Stimulated activated CD4-positive, alpha-beta T cell treated with anti-CD3 and anti-CD28 coated beads, Interleukin-12 subunit alpha, Interleukin-12 subunit beta, amount 100 ng/mL, for 24 hours (primary cell): Measurements from ENCODE around the gene EVI5.

Experiments used
- DNase-seq, 2 experiments: peaks; one replicate each; pipeline ENCODE4 v3.0.0-alpha.2; 2020; ENCODE audit warnings: low read depth in 2 of 2

EVI5 gene

DNA sequence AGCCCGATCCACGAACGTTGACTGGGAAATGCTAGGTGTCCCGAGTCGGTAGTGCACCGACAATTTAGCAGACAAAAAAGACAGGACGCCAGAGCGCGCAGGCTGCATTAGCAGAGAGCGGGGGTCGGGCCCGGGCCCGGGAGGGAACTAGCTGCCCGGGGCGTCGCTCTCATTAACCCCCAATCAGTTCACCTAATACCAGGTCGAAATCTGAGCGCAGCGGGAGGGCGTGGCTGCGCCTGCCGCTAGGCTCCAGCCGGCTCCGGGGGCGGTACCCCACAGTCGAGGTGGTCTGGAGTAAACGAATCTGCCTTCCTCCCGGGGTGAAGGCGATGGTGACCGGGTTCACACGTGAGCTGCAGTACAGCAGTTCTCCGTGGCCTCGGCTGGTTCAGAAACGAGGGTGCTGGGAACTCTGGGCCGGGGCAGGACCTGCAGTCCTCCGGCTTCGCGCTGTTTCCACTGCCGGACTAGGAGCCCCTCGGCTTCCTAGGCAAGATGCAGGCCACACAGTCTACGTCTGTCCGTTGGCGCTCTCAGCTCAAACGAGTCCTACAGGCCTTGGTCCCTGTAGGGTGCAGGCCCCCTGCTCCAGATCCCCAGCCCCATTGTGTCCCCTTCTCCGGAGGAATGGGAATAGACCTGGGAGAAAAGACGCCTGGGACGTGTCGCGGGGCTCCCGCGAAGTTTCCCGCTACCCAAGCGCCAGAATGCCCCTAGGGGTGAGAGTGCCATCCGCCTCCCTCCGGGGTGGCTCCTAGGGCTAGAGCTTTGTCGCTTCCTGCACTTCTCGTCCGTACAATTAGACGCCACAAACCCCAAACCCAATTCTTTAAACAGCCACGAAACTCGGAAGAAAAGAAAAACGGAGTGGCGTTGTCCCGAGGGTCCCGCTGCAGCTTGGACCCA, 300.2 kb downstream of the EVI5 start:
- DNase-seq = peak; percentile 62 to 72

DNA sequence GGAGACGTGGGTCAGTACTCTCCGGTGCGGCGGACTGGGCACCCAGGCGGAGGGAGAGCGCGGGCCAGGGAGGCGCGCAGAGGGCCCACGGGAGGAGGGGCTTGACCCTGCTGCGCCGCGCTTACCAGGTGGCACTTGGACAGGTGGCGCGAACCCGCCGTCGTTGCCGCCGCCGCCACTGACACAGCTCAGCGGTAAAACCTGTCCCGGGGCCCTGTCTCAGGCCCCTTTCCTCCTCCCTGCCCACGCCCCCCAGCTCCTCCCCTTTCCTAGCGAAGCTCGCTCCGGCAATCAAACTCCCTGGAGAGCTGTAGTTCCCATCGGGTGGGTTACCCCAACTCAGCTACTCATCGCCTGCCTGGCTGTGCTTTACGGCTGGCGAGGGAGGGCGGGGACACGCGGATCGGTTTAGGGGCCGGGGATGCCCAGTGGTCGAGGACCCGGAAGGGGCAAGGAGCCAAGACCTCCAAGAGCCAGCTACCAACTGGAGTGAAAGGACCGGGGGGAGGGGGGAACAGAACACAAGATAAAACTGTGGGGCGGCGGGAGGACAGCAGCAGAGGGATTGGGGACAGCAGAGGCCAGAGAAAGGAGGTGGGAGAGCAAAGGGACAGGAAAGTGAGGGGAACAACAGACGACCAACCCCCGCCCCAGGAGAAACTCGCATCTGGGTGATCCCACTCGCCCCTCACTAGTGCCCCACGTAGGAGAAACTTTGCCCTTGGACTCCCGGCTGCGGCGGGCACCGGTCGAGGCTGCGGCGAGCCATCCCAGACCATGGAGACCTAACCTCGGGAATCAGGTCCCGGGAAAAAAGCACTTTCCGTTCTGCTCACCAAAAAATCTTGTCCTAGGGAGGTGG, 301.1 kb downstream of the EVI5 start:
- peak; percentile 63 to 77 for DNase-seq

DNA sequence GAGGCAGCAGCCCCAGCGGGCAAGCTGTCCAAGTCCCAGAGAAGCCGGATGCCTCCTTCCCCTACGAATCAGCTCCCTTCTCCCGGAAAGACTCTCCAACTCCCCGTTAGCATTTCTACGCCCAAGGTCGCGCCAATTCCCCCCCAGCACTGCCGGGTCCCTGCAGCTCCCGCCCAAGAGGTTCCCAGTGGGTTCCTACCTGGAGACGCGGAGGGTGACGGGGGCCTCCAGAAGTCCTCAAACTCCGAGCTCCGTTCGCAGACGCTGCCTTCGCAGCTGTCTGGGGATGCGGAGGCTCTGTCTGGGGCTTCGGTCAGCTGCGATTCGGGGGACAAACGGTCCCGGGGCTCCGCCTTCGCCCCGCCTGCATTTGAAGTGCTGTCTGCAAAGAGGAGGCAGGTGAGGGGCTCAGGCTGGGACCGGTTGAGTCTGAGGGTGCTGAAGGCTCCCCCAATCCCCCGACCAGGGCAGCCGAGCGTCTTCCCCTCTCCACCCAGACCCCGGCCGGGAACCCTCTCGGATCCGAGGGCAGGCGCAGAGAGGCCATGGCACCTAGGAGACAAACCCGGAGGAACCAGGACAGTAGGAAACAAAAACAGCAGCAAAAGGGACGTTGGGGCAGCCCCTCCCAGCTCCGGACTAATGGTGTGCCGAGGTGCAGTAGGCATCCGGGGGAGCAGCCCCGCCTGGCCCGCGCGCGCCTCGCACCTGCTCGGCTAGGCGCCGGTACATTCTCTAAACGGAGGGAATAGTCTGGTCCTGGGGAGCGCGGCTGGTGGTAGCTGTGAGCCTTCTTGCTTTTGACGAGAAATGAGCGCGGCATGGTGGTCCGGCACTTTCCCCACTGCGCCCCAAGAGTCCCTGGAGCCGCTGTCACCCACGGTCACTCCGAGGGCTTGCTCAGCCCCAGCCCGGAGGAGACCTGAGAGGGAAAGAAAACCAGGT, 302.0 kb downstream of the EVI5 start:
- no peak for DNase-seq

DNA sequence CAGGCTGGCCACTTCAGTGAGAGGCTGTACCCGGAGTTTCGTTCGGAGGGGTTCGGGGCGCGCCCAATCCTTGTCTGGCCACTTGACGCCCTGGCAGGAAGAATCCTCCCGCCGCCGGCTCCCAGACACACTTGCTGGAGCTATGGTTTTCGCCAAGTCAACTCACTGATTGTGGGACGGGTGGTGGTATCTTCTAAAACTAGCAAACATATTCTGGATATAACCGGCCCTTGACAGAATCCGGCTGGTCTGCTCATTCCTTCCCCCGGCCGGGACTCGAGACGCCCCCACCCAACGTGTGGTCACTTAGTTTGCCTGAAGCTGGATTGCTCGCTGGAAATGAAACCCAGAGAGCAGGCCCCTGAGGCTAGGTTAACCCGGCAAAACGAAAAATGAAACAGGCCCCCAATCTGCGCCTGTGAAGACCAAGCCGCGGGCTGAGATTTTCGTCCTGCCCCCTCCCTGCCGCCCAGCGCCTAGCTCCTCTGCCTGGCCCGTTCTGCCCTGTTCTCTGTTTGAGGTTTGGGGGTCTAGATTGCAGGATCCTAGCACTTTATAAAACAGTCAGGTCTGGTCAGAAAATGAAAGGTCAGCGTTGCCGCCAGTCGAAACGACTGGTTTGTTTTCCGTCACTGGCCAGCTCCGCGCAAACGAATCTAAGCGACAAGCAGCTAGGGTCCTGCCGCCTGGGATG, 302.8 kb downstream of the EVI5 start:
- DNase-seq = no peak

DNA sequence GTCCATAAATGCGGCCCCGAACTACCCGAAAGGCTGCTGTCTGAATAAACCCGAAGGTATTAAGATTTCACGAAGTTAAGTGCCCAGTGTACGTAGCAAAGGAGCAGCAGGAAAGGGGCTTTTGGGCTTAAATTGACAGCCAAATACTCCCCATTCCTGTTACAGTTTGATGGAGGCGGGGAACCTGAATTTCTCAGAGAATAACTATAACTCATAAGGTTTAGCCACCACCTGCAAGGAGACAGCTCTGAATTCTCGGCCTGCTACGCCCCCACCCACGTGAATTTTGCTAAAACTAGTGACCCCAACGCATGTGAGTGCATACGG, 303.3 kb downstream of the EVI5 start:
- DNase-seq = no peak

DNA sequence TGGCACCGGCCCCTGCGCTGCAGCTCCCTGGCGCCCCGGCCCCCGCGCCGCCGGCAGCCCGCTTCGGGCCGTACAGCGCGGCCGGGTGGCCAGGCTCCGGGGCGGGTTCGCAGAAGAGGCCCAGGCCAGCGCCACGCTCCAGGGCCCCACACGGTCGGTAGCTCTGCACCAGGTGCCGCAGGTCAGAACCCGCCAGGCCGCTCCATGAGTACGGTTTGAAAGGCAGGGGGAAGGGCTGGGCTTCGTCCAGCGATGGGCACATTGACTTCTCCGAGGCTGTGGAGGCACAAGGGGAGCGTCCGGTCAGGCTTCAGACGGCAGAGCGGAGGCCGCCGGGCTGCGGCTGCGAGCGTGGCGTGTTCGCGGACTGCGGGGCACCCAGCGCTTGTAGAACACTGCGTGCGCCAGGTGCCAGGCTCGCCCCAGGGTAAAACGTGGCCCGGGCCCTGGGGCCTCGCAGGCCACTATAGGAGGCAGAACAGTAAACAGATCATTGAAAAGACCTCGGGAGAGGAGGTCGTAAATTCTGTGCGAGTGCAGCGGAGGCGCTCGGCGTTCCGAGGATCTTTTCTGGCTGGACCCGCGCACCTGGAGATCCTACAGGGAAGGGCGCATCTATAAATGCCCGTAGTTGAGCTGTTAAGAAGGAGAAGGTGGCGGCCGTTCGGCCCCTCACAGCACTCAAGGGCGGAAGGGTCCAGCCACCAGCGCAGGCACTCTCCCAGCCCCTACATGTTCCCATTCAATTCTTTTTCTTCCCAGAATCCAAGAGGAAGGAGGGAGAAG, 303.9 kb downstream of the EVI5 start:
- DNase-seq = no peak

DNA sequence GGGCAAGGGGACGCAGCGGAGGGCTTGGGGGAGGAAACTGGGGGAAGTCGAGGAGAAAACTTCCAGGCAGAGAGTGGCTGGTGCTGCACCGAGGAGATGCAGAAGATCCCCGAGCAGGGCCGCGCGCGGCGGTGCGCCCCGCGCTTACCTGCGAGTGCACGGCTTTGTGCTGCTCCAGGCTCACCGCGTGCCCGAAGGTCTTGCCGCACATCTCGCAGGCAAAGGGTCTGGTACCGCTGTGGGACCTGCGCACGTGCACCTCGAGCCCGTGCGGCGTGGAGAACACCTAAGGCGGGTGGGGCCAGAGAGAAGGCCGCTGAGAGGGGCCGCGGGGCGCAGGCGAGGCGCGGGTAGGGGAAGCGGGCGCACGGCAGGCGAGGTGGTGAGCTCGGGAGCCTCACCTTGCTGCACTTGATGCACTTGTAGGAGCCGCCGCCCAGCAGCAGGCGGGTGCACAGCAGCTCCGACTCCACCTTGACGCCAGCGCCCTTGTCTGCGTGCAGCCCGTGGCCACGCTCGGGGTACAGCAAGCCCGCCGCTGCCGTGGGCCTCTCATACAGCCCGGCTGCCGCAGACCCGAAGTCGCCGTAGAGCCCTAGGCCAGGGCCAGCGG, 304.6 kb downstream of the EVI5 start:
- no peak for DNase-seq

DNA sequence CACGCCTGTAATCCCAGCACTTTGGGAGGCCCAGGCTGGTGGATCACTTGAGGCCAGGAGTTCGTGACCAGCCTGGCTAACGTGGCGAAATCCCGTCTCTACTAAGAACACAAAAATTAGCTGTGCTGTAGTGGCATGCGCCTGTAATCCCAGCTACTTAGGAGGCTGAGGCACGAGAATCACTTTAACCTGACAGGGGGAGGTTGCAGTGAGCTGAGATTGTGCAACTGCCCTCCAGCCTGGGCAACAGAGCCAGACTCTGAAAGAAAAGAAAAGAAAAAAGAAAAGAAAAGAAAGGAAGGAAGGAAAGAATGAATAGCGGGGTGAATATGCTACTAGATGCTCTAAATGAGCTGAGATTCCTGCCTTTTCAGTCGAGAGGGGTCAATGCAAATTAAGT, 305.3 kb downstream of the EVI5 start:
- no peak for DNase-seq

DNA sequence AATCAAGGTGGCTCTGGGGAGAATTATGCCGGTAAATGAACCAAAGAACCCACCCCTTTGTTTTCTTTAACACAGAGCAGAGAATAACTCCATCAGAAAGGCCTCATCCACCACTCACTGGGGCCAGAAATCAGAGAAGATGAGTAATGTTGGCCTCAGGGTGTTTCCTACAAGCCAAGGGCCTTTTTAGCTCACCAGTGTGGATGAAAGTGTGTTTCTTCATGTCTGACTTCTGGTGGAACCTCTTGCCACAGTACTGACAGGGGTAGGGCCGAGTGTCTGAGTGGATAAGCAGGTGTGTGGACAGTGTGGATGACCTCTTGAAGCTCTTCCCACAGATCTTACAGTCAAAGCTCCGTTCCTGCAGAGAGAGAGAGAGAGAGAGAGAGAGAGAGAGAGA, 306.5 kb downstream of the EVI5 start:
- no peak for DNase-seq

DNA sequence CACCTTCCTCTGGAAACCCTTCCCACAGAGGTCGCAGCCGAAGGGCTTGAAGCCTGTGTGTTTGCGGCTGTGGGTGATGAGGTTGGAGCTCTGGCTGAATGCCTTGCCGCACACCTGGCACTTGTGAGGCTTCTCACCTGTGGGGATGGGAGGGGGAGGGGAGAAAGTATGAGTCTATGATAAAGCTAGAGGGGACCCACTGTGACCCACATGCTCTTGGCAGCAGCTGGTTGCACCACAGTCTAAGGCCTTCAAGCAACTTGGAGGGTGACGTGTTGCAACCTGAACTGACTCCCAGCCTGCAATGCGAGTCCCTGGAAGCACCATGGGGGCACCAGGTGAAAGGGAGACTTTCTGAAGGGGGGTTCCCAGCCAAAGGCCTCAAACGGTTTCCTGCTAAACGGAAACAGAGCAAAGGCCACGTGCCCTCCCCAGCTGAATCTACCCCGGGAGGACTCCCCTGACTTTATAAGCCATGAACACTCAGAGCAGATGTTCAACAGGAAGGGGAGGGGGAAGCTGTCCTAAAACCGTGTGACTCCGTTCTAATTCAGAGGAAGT, 308.8 kb downstream of the EVI5 start:
- DNase-seq = peak in 1 of 2 experiments; percentile 44

DNA sequence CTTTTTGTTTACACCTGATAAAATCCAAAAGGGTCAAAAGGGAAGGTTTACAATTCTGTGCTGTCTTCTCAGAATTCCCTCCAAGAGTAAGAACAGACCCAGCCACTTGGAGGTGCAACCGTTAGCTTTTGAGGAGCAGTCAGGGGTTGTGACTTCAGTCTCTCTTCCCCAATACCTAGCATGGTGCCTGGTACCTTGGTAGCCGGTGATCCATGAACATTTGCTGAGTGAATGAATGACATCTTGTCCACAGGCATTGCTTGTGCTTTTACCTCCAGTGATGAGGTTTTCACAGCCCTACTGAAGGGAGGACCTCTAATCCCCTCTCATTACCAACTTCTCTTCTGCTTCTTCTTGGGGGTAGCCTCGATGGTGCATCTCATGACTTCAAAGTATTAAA, 309.9 kb downstream of the EVI5 start:
- DNase-seq = no peak

DNA sequence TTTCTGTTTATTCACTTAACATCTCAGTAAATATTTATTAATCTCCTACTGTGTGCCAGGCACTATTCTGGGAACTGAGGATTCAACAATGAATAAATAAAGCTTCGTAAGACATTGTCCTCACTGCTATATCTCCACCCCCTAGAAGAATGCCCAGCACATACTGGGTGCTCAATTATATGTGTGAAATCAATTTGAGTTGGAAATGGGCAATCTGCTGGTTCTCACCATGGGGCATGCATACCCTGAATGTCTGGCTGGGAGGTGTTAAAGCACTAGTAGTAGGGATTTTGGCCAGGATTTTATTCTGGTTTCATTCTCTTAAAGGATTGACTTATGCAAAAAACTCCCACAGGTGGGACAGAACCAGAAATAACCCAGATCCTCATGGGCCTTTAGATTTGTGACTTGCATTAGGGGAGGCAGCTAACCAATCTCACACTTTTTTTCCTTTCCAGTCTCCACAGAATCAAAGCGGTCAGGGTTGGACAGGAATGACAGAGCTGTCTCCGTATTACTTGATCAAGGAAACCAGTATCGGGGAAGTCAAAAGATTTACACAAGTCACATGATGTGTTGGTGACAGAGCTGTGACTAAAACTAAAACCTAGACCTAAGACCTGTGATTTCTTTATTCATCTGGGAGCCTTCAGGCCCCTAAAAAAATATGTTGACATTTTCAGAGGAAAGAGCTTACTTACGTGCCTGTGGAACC, 311.0 kb downstream of the EVI5 start:
- DNase-seq = no peak

DNA sequence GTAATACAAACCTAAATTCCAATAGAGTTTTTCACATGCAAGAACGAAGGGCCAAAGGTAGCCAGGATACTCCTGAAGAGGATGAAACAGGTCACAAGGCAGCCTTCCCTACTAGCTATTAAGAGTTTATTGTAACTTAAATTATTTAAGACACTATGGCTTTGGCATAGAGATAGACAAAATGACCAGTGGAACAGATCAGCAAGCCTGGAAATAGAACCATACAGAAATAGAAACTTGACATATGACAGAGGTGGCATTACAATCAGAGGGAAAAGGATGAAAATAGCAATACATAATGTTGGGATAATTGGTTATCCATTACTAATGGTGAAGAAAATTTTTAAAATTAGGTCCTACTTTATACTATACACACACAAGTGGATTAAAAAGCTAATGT, 314.7 kb downstream of the EVI5 start:
- no peak for DNase-seq

DNA sequence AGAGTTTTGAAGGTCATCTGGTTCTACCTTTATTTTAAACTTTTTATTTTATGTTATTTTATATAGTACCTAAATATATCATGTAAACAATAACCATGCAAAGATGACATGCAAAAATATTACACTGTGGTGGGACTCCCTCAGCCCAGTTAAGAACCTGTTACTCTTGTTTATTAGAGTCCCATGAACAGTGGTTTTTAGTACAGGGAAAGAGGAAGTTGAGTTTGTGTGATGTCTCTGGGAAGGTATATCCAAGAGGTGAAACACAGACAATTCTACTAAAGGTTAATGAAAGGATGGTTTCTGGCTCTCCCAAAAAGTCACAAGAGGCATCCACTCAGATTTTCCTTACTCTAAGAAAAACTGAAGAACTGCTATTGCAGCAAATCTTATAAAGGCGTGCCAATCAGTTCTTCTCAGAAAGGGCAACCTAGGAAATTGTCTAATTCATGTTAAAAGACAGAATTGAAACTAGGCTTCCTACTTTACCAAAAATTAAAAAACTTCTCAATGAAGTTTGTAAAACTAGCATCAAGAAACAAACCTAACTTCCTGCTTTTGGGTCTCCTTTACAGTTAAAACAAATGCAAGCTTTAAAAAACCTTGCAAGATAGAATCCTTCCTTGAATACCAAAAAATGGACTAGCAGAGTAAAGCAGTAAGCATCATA, 318.1 kb downstream of the EVI5 start:
- DNase-seq = no peak

DNA sequence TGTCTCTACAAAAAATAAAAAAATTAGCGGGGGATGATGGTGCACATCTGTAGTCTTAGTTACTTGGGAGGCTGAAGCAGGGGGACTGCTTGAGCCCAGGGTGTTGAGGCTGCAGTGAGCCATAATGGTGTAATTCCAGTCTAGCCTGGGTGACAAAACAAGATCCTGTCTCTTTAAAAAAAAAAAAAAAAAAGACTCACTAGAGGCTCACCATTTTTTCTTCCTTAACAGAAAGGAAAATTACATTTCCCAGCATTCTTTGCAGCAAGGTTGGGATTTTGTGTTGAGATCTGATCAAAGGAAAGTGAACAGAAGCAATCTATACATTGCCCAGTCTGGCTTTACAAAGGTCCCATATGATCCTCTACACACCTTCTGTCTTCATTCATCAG, 319.7 kb downstream of the EVI5 start:
- DNase-seq = no peak

DNA sequence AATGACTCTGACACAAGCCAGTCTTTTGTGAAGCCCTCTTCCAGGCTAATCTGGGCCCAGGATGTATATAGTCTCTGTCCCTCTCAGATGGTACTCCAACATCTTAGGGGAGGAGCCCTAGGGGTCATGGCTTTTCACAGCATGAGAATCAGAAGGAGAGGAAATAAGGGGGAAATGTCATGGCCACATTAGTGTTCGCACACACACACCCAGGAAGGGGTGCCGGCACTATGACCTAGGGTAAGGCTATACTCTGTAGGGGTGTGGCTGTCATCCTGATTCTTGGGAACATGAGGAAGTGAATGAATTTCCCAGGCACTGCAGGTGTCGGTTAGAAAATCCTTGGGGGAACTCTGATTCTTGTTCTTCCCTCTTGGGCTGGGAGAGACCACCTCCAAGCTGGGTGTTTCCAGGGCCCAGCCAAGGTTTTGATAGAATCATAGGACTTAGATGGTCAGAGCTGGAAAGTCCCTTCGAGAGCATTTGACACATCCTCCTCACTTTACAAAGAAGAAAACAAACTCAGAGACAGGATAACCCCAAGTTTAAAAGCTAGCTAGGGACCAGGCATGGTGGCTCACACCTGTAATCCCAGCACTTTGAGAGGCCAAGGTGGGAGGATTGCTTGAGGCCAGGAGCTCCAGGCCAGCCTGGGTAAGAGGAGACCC, 320.2 kb downstream of the EVI5 start:
- DNase-seq = no peak

DNA sequence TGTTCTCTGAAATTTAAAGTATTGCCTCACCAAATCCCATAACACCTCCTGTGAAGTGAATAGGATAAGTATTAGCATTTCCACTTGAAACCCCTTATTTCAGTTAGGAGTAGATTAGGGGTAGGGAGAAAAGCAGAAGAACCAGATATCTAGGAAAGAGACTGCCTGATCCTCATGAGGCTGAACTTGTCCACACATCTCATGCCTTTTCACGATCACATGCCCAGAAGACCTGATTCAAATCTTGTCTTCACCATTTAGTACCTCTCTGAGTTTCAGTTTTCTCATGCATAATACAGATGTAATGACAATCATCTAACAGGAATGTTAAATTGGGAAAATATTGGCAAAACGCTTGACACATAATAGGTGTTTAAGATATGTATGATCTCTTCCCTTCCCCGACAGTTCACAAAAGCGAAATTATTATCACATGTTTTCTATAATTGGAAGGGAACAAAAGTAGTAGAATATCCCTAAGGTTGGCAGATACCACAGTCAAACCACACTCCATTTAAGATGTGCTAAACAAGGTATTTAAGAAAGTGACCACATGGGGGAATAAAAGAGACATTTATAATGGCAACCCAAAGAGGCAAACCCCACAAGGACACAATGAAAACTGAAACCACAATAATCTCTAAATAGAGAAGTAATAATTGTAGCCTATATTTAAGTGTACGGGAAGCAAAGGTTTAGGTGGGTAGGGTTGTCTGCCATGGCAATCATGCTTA, 323.4 kb downstream of the EVI5 start:
- no peak for DNase-seq
